ENCODE data around the gene AKAP10. TPM values are rescaled to one million over a fixed set of nuclear protein-coding genes. Genes with fewer than 3 reads are reported as not detected.

Gene AKAP10
- total and polyA plus RNA-seq, 2 of the 8 experiments (the other 6 are each of a cell fraction or from before 2014, with no cell fraction given) = 13.3 to 27.0 TPM

Small RNA genes within 50 kb of the gene (small RNA-seq; reads per million reads assigned to genes)
- not detected for gene AC015726.2 (ENCODE audit: insufficient read depth)

Other genes with a start within 250 kb of the AKAP10 start
- gene ALDH3A1, start 229.5 kb downstream of the AKAP10 start, total RNA-seq (2021; fragmentation: NEBNext Ultra II Directional; extraction: Animal tissue kit (Norgen Biotek cat#: 25700)) = 0.37 and 0.46 TPM in 2 replicates
- gene ALDH3A1, start 229.5 kb downstream of the AKAP10 start, polyA plus RNA-seq (2011; rRNA removed) = 0.75 and 1.4 TPM in 2 replicates
- gene ULK2, start 109.9 kb downstream of the AKAP10 start, total RNA-seq (2021; fragmentation: NEBNext Ultra II Directional; extraction: Animal tissue kit (Norgen Biotek cat#: 25700)) = 5.3 and 5.4 TPM in 2 replicates
- gene ULK2, start 109.9 kb downstream of the AKAP10 start, polyA plus RNA-seq (2011; rRNA removed) = 9.8 and 10.4 TPM in 2 replicates
- gene SPECC1, start 31.5 kb upstream of the AKAP10 start, total RNA-seq (2021; fragmentation: NEBNext Ultra II Directional; extraction: Animal tissue kit (Norgen Biotek cat#: 25700)) = 87.9 and 98.7 TPM in 2 replicates
- gene SPECC1, start 31.5 kb upstream of the AKAP10 start, polyA plus RNA-seq (2011; rRNA removed) = 27.7 and 35.8 TPM in 2 replicates

Data from H1 (cell line).